Gastroesophageal sphincter (tissue), 3 donors: ENCODE data around the gene SLC6A19.

Source experiments
- CTCF ChIP-seq, 4 experiments: fragments of 200-600 bp in 2 of 4; fragments of 450-650 bp in 2 of 4; sonication (generic) in 1 of 4; IDR thresholded peaks; one replicate each; pipeline ENCODE4 v1.5.1; 2017 to 2019; ENCODE audit warnings: antibody characterized with exemption in 4 of 4, mild to moderate bottlenecking in 2 of 4, moderate library complexity in 2 of 4
- EP300 ChIP-seq: sonication (generic); formaldehyde crosslinking; IDR thresholded peaks from one replicate; pipeline ENCODE4 v1.6.1; 2017; ENCODE audit warnings: antibody characterized with exemption, mild to moderate bottlenecking
- POLR2A ChIP-seq, 2 donors: fragments of 450-650 bp; IDR thresholded peaks; one replicate each; pipeline ENCODE4 v1.6.1; 2017; ENCODE audit warnings: antibody characterized with exemption in 2 of 2, mild to moderate bottlenecking in 2 of 2, moderate library complexity in 1 of 2
- POLR2AphosphoS5 ChIP-seq: sonication (generic); formaldehyde crosslinking; IDR thresholded peaks from one replicate; pipeline ENCODE4 v1.6.1; 2017; ENCODE audit warnings: antibody characterized with exemption

DNA sequence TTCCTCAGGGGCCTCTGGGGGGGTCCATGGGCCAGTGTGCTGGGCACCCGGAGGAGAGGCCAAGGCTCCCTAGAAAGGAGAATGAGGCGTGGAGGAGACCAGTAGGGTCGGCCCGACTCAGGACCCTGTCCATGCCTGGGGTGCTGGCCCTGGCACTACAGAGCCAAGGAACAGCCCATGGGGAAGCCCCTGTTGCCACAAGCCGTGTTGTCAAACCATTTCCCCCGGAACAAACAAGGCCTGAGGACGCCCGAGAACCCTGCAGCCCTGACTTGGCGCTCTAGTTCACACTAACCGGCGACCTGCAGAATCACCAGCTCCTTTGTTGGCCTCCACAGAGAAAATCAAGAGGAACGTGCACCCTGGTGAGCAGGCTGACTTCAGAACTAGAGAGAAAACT, 48.0 kb upstream of the SLC6A19 start:
- no peak for TF ChIP-seq CTCF (IDR thresholded peaks at IDR 0.05)
- TF ChIP-seq POLR2AphosphoS5: no peak
- no peak for TF ChIP-seq EP300
- no peak for TF ChIP-seq POLR2A (IDR thresholded peaks at IDR 0.05)
